Choroid plexus epithelial cell (primary cell): ENCODE data around the gene ZNF692.

Source experiments
- DNase-seq: peaks from one replicate; pipeline ENCODE4 v3.0.0-alpha.2; 2010; ENCODE audit warnings: low read depth
- H3K4me3 ChIP-seq: 2 replicates; pipeline ENCODE4 v1.5.1; 2011; ENCODE audit warnings: low read depth, mild to moderate bottlenecking, control low read depth, low read length, moderate library complexity
- TF ChIP-seq, protein P1 (sequence below): conservative IDR thresholded peaks from 2 replicates; pipeline ENCODE4 v1.5.1; 2011; ENCODE audit warnings: low read depth, mild to moderate bottlenecking, control low read depth, inconsistent platforms, low read length, moderate library complexity

The ZNF692 gene

DNA sequence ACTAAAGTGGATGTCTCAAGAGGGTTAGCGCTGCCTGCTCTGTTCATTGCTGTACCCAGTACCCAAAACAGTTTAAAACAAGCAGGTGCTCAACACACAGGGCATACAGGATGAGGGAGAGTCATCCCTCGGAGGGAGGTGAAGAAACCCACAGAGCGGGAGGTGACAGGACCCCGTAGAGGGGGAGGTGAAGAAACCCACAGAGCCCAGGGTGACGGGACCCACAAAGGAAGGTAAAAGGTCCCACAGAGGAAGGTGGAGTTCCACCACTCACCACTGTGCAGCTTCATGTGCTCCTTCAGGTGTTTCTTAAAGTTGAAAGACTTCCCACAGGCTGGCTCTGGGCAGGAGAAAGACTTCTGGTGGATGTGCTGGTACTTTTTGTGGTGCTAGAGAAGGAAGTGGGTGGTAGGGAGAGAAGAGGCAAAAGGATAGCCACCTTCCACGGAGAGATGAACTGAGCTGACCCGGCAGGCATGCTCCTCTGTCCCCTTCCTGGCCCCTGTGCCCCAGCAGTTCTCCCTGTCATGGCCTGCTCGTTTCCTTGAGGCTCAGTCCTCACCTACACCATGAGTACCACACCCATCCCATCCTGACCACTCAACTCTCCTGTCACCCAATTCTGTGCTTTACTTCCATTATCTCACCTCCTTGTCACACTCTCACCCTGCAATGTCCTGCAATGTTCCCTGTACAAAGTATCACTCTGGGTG lies 5.1 kb downstream of the ZNF692 start:
- no peak for DNase-seq
- TF ChIP-seq, protein P1, sequence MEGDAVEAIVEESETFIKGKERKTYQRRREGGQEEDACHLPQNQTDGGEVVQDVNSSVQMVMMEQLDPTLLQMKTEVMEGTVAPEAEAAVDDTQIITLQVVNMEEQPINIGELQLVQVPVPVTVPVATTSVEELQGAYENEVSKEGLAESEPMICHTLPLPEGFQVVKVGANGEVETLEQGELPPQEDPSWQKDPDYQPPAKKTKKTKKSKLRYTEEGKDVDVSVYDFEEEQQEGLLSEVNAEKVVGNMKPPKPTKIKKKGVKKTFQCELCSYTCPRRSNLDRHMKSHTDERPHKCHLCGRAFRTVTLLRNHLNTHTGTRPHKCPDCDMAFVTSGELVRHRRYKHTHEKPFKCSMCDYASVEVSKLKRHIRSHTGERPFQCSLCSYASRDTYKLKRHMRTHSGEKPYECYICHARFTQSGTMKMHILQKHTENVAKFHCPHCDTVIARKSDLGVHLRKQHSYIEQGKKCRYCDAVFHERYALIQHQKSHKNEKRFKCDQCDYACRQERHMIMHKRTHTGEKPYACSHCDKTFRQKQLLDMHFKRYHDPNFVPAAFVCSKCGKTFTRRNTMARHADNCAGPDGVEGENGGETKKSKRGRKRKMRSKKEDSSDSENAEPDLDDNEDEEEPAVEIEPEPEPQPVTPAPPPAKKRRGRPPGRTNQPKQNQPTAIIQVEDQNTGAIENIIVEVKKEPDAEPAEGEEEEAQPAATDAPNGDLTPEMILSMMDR, result no peak

DNA sequence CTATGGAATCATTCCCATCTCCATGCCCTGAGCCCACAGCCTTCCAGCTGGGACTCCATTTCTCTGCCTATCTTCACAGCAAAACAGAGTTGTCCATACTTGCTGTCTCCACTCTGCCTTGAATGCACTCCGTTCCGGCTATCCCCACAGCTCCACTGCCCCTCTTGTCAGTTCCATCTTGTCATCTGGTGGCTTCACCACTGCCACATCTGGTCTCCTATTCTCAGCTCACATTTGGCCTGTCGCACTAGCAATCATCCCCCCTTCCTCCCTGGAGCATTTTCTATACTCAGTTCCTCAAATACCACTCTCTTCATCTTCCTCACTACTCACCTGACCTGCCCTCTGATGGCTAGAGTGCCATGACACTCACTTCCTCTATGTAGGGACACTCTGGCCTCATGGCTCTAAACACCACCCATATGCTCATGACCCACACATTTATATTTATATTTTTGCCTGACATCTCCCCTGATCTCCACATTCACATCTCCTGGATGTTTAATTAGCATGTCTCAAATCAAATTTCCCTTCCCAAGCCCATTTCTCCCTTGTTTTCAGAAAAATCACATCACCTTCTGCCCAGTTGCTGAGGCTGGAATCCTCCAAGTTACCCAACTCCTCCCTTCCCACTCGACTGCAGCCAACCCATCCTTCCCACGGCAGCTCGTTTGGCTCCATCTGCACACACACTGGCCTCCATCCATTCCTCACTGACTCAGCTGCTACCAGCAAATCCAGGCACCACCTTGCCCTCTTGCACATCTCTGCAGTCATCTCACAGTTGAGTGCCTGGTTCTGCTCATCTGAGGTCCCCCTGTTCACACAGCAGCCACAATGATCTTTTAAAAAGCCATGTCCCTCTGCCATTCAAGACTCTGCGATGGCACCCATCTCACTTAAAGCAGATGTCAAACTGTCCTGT lies 6.1 kb downstream of the ZNF692 start:
- H3K4me3 ChIP-seq, result no peak overlapping the region
- TF ChIP-seq, protein P1, result no peak
- peak; percentile 9 for DNase-seq

More for the DNA sequence above, 5.1 kb downstream of the ZNF692 start:
- no peak overlapping the region for H3K4me3 ChIP-seq

DNA sequence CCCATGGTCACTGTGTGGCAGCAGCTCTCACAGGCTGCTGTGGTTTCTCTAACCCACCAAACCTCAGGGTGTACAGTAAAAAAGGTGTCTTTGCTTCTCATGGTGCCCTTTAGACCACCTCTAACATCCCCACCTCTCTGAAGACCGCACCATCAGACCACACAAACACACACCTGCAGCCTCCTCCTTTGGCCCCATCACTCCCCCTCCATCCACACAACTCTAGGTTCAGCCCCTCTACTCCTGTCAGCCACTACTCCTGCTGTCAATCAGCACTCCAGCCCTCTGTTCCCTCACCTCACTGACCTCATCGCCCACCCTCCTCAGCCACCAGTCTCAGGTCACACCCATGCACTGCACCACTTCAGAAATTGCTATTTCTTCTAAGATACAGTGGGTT lies 7.5 kb downstream of the ZNF692 start:
- TF ChIP-seq, protein P1, result no peak
- no peak for DNase-seq
- no peak overlapping the region for H3K4me3 ChIP-seq

DNA sequence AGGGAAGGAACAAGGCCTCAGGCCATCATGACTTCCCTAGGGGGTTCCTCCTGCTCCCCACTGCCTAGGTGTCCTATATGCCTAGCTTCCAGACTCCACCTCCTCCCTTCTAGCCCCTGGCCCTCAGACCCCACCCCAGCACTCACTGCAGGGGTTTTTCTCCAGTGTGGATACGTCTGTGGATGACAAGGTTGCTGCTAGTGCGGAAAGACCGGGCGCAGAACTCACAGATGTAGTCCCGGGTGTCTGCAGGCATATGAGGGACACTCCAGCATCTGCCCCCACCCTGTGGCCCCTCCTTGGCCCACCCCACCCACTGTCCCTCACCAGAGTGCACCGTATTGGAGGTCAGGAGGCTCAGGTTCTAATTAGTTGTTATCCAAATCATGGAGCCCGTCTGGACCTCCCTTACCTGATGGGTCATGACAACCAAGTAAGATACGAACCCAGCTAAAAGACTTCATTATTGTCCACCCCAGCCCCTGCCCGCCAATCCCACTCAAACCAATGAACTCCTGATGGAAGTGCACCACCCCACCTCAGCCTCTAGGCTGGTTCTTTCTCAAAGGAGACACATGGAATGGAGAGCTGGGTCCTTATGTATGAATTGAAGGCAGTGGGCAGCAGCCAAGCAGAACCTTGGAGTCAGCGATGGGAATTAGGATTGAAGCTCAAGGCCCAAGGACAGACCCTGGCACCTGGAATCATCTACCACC lies 8.2 kb downstream of the ZNF692 start:
- DNase-seq, result no peak
- no peak overlapping the region for H3K4me3 ChIP-seq
- TF ChIP-seq, protein P1, result no peak

DNA sequence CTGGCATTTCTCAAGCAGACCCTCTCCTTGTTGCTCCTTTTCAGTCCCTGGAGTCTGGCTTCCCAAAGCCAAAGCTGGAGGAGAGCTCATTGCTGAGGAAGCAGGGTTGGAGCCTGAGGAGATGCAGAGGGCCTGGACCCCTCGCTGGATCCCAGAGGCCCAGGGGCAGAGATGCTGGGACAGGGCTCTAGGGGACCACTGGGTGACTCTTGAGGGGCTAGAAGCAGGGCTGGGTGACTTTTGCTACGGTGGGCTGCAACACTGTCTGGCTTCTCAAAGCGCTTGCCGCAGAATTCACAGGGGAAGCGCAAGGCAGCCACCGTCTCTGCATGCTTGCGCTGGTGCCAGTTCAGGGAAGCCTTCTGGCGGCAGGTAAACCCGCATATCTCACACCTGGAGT lies 8.8 kb downstream of the ZNF692 start:
- no peak overlapping the region for H3K4me3 ChIP-seq
- DNase-seq, result no peak
- TF ChIP-seq, protein P1, result no peak

DNA sequence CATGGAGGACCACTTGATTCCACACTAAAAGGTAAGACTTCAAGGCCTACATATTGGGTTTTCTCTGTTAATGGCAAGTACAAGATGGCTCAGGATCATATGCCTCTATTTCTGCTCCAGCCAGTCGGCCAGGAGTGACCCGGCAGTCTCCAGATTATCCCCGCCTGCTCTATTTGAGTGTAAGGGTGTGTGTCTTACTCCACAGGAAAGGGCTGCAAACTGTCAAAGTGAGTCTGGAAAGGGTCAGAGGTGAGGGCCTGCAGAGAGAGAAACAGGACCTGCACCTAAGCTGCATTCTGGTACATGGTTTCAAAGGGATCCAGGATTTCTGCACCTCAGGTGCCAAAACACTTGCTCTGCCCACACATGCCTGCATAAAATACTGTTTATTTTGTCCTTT lies 9.2 kb downstream of the ZNF692 start:
- H3K4me3 ChIP-seq, result no peak overlapping the region
- no peak for DNase-seq
- TF ChIP-seq, protein P1, result no peak
